ENCODE results near the gene PHLDA1.

DNA sequence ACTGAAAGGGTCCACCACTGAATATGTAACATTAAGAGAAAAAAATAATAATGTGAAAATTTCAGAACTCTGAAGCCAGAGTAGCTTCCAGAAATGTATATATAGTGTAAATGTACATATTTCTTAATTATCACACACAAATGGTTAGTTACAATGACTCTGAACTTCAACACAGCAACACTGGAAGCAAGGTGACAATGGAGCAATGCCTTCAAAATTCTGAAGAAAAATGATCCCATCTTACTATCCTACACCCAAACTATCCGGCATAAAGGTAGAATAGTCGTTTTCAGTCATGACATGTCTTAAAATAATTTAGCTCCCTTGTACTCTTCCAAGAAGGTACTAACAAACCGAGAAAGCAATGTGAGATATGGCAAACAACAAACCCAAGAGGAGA is 41.0 kb upstream of the PHLDA1 start:
- TF ChIP-seq EZH2 (IDR thresholded peaks at IDR 0.05; ENCODE audit: borderline replicate concordance, low read length) = no peak
- TF ChIP-seq, protein P1, sequence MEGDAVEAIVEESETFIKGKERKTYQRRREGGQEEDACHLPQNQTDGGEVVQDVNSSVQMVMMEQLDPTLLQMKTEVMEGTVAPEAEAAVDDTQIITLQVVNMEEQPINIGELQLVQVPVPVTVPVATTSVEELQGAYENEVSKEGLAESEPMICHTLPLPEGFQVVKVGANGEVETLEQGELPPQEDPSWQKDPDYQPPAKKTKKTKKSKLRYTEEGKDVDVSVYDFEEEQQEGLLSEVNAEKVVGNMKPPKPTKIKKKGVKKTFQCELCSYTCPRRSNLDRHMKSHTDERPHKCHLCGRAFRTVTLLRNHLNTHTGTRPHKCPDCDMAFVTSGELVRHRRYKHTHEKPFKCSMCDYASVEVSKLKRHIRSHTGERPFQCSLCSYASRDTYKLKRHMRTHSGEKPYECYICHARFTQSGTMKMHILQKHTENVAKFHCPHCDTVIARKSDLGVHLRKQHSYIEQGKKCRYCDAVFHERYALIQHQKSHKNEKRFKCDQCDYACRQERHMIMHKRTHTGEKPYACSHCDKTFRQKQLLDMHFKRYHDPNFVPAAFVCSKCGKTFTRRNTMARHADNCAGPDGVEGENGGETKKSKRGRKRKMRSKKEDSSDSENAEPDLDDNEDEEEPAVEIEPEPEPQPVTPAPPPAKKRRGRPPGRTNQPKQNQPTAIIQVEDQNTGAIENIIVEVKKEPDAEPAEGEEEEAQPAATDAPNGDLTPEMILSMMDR (IDR thresholded peaks at IDR 0.05; ENCODE audit: low read length) = no peak

Data from OCI-LY1 (cell line).